Measurements from ENCODE around the gene RMRP. TPM values are rescaled to one million over a fixed set of nuclear protein-coding genes. Genes with fewer than 3 reads are reported as not detected.

The RMRP gene
- total RNA-seq, 4 donors from 2014 or later: 3,539 to 11,174 (median 6,303) TPM

- H3K4me3 ChIP-seq (replicated peaks in 1 of 3): no peak overlapping the region
- H3K27me3 ChIP-seq: no peaks in the 10 kb centered on the region
- 77 to 92% methylated on average over 3 of the region's 3 CpGs for WGBS, 2 donors
- TF ChIP-seq POLR2A (IDR thresholded peaks at IDR 0.05) (no peak), CTCF (IDR thresholded peaks at IDR 0.05) (no peak)
- no peaks in the 10 kb centered on the region for H3K9me3 ChIP-seq
- H3K4me1 ChIP-seq: peaks cover 16 to 26% of the 10 kb centered on the region in 2 donors
- H3K36me3 ChIP-seq: peaks cover 0 to 4% of the 10 kb centered on the region in 2 donors
- no peak for DNase-seq
- no peak overlapping the region for H3K27ac ChIP-seq
- intact Hi-C loops (cut with DNase I): no loop called here
Measured at GRCh38 chr9:35661756-35662350, 4.0 kb upstream of the RMRP start.

DNA sequence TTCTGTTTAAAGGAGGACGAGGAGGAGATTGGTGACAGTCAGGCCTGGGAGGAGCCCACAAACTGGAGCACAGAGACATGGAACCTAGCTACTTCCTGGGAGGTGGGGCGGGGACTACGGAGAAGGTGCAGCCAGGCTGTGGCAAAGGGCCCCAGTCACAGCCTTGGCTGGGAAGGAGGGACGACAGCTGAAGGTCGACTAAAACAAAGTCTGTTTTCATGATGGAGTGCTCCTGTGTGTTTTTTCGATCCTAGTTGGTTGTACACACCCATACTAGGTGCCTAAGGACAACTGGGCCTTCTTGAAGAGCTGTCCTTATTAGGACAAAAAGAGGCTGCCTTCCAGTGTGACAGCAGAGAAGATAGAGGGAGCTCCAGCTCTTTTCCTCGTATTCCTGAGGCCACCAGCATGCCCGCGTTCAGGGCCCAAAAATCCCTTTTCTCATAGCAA, 3.2 kb upstream of the RMRP start:
- Histone ChIP-seq H3K27ac (peak overlapping the region in 1 of 3 donors; percentile 40), H3K27me3 (no peaks in the 10 kb centered on the region), H3K4me1 (peaks cover 15 to 26% of the 10 kb centered on the region in 2 donors), H3K36me3 (peaks cover 0 to 4% of the 10 kb centered on the region in 2 donors), H3K4me3 (replicated peaks in 1 of 3) (no peak overlapping the region), H3K9me3 (no peaks in the 10 kb centered on the region)
- intact Hi-C loops (cut with DNase I): no loop called here
- TF ChIP-seq POLR2A (IDR thresholded peaks at IDR 0.05) (no peak), CTCF (IDR thresholded peaks at IDR 0.05) (peak in 1 of 6 experiments; percentile 15)
- no peak for DNase-seq
- 72 to 75% methylated on average over 9 of the region's 9 CpGs for WGBS, 2 donors

DNA sequence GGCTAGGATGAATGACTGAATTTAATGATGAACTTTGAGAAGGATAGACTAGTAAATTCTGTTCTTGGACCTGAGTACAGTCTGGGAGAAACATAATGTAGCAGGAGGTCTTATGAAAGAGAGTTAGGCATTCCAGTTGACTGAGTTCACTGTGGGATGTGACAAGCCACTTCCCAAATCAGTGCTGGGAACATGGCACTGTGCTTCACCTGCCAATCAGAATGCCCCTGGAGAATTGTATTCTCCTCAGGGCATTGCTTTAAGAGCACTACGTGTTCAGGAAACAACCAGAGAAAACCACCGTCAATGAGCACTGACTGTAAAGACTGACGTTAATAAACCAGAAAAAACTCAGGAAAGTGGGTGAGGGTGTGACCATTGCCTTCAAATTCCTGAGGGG, 1.5 kb upstream of the RMRP start:
- Histone ChIP-seq H3K9me3 (no peaks in the 10 kb centered on the region), H3K36me3 (peaks cover 0 to 4% of the 10 kb centered on the region in 2 donors), H3K4me3 (replicated peaks in 1 of 3) (no peak overlapping the region), H3K4me1 (peaks cover 7 to 20% of the 10 kb centered on the region in 2 donors), H3K27me3 (no peaks in the 10 kb centered on the region), H3K27ac (peak overlapping the region in 1 of 3 donors; percentile 100)
- intact Hi-C loops (cut with DNase I): no loop called here
- no peak for DNase-seq
- TF ChIP-seq POLR2A (IDR thresholded peaks at IDR 0.05): no peak
- no peak for TF ChIP-seq CTCF (IDR thresholded peaks at IDR 0.05)
- 50 to 58% methylated on average over 3 of the region's 3 CpGs for WGBS, 2 donors

DNA sequence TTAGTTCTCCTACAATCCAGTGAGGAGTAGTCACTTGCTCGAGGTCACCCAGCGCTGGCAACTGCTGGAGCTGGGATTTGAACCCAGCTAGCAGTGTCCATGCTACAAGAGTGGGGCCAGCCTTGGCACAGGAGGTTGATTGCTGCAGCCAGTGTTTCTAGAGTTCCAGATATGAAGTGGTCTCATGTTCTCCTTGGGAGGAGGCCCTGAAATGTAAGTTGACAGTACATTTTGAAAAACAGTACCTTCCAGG, 1.1 kb upstream of the RMRP start:
- no peaks in the 10 kb centered on the region for H3K9me3 ChIP-seq
- peaks cover 7 to 20% of the 10 kb centered on the region in 2 donors for H3K4me1 ChIP-seq
- peak overlapping the region; percentile 49 to 95 (median 90) for H3K4me3 ChIP-seq (replicated peaks in 1 of 3)
- peak in 1 of 2 donors; percentile 35 for DNase-seq
- H3K36me3 ChIP-seq: peaks cover 0 to 4% of the 10 kb centered on the region in 2 donors
- TF ChIP-seq CTCF (IDR thresholded peaks at IDR 0.05): no peak
- TF ChIP-seq POLR2A (IDR thresholded peaks at IDR 0.05): no peak
- H3K27ac ChIP-seq: peak overlapping the region; percentile 92 to 100 (median 100)
- WGBS, 2 donors: 0% methylated on average over 2 of the region's 2 CpGs; no CpG with 5 or more reads in 1 of the 2 donors
- no peaks in the 10 kb centered on the region for H3K27me3 ChIP-seq
- intact Hi-C loops (cut with DNase I): no loop called here

DNA sequence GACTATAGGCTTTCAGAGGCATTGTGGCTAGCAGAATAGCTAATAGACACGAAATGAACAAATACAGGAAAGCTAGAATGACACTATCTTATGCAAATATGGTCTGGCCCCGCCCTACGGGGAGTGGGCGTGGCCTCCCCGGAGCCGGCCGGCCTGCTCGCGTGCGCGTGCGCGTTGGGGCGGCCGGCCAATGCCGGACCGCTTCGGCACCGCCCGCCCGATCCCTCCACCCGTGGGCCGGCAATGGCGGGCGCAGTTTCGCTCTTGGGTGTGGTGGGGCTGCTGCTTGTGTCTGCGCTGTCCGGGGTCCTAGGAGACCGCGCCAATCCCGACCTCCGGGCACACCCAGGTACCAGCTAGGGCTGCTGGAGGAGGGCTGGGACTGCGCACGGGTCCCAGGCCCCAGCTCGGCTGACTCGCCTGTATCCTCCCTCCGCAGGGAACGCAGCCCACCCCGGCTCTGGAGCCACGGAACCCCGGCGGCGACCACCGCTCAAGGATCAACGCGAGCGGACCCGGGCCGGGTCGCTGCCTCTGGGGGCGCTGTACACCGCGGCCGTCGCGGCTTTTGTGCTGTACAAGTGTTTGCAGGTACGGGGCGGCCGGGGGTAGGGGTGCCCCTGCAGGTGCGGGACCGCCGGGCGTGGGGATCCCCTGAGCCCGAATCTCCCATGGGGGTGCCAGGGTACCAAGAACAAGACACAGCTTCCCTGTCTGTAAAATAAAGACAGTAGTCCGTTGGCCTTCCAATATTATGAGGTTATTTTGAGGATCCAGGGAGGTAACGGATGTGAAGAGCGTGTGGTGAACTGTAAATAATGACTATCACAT, 533 bp upstream of the RMRP start, which contains the start of gene CCDC107:
CCDC107 (plus strand) TSS at position 156 of the 831 bp plus-strand sequence; CDS start at position 244, 88 bp downstream.
- Histone ChIP-seq H3K36me3 (peaks cover 0 to 4% of the 10 kb centered on the region in 2 donors), H3K27ac (peak within 1 kb of the TSS; percentile 92 to 100 (median 100)), H3K27me3 (no peaks in the 10 kb centered on the region), H3K9me3 (no peaks in the 10 kb centered on the region), H3K4me1 (peaks cover 7 to 20% of the 10 kb centered on the region in 2 donors), H3K4me3 (replicated peaks in 1 of 3) (peak within 1 kb of the TSS; percentile 49 to 95 (median 90))
- WGBS, 2 donors: 1 to 3% methylated on average over 29 to 33 of the region's 67 CpGs
- intact Hi-C loops (cut with DNase I): no loop called here
- DNase-seq: peak; percentile 80 to 81
- TF ChIP-seq CTCF (IDR thresholded peaks at IDR 0.05) (peak in 5 of 6 experiments; percentile 21 to 59 (median 55)), POLR2A (IDR thresholded peaks at IDR 0.05) (peak in 1 of 2 donors; percentile 95)
